GM06990 (cell line): ENCODE data around the gene IPP.

Experiments used
- DNase-seq: peaks from one replicate; pipeline ENCODE4 v3.0.0-alpha.2; 2011; ENCODE audit not compliant: insufficient read length; ENCODE audit errors: extremely low read depth
- H3K27me3 ChIP-seq: replicated peaks from 2 replicates; pipeline ENCODE4 v1.6.0; 2011; ENCODE audit warnings: low read length; ENCODE audit not compliant: control insufficient read depth, insufficient read depth
- H3K36me3 ChIP-seq: 2 replicates; pipeline ENCODE4 v1.5.1; 2011; ENCODE audit warnings: low read length; ENCODE audit not compliant: control insufficient read depth, insufficient read depth
- H3K4me3 ChIP-seq: replicated peaks from 2 replicates; pipeline ENCODE4 v1.5.1; 2011; ENCODE audit warnings: low read depth, mild to moderate bottlenecking, control low read depth, low read length
- CTCF ChIP-seq: IDR thresholded peaks from 2 replicates; pipeline ENCODE4 v1.5.1; 2011; ENCODE audit warnings: low read length, control low read depth, mild to moderate bottlenecking, inconsistent platforms; ENCODE audit not compliant: insufficient read depth, poor library complexity, severe bottlenecking

IPP gene

DNA sequence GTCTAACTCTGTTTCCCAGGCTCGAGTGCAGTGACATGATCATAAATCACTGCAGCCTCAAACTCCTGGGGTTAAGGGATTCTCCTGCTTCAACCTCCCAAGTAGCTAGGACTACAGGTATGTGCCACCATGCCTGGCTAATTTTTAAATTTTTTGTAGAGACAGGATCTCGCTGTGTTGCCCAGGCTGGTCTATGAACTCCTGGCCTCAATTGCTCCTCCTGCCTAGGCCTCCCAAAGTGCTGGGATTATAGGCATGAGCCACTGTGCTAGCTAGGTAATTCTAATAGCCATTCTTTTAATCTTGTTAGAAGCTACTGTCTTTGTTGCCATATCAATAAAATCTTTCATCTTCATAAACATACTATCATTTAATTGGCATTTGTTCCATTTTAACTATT lies 39.1 kb upstream of the IPP start:
- no peak for TF ChIP-seq CTCF
- no peaks in the 10 kb centered on the region for H3K27me3 ChIP-seq
- H3K4me3 ChIP-seq: no peak overlapping the region
- no peak for DNase-seq
- H3K36me3 ChIP-seq: no peaks in the 10 kb centered on the region

DNA sequence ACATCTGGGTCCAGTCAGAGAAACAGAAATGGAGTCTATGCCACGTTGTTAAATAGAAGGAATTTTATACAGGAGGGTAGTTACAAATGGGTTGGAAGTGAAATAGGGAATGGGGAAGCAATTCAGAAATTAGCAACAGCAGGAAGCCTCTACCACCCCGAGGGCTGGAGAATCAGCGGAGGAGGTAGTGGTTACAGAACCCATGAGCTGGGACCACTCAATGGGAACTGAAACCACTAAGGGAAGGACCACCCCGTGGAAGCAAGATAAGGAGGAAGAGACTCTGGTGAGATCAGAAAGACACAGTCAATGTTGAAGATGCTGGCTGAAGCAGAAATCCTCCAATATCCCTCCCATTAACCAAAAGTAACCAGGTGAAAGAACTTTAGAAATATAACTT lies 37.5 kb upstream of the IPP start:
- Histone ChIP-seq H3K27me3 (no peaks in the 10 kb centered on the region), H3K4me3 (no peak overlapping the region), H3K36me3 (no peaks in the 10 kb centered on the region)
- TF ChIP-seq CTCF: no peak
- no peak for DNase-seq

- peak; percentile 8 for DNase-seq
- Histone ChIP-seq H3K4me3 (no peak overlapping the region), H3K27me3 (no peaks in the 10 kb centered on the region), H3K36me3 (no peaks in the 10 kb centered on the region)
- TF ChIP-seq CTCF: no peak
Measured at GRCh38 chr1:45785583-45785982, 35.1 kb upstream of the IPP start.

- Histone ChIP-seq H3K27me3 (no peaks in the 10 kb centered on the region), H3K4me3 (no peak overlapping the region), H3K36me3 (no peaks in the 10 kb centered on the region)
- TF ChIP-seq CTCF: no peak
- no peak for DNase-seq
Measured at GRCh38 chr1:45775794-45776193, 25.3 kb upstream of the IPP start.

- Histone ChIP-seq H3K4me3 (no peak overlapping the region), H3K36me3 (no peaks in the 10 kb centered on the region), H3K27me3 (no peaks in the 10 kb centered on the region)
- no peak for TF ChIP-seq CTCF
- DNase-seq: peak; percentile 8
Measured at GRCh38 chr1:45772971-45773370, 22.5 kb upstream of the IPP start.

DNA sequence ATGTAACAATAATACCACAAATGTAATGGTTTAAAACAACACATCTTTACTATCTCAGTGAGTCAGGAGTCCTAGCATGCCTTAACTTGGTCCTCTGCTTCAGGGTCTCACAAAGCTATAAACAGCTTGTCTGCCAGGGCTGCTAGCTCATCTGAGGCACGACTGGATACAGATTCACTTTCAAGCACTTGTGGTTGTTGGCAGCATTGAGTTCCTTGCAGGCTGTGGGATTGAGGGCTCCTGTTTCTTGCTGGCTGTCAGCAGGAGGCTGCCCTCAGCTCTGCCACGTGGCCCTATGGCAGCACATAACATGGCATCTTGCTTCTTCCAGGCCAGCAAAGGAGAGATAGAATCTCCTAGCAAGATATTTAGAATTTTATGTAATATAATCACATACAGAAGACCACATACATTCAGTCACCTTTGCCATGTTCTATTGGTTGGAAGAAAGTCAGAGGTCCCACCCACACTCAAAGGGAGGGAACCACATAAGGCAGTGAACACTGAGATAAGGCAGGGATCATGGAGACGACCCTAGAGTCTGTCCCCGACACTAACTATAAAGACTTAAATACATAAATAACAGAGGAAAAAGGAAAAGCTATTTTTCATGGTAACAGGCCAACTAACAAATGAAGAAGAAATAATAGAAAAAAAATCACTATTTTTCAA lies 18.9 kb upstream of the IPP start:
- DNase-seq: no peak
- H3K4me3 ChIP-seq: no peak overlapping the region
- H3K27me3 ChIP-seq: no peaks in the 10 kb centered on the region
- TF ChIP-seq CTCF: no peak
- H3K36me3 ChIP-seq: no peaks in the 10 kb centered on the region
